Ovary (tissue), 1 donor: ENCODE data around the gene TMEM164.

ENCODE experiments used
- EP300 ChIP-seq: sonication (generic); formaldehyde crosslinking; IDR thresholded peaks from one replicate; pipeline ENCODE4 v1.6.1; 2017; ENCODE audit warnings: antibody characterized with exemption
- POLR2A ChIP-seq: fragments of 450-650 bp; IDR thresholded peaks from one replicate; pipeline ENCODE4 v1.6.1; 2017; ENCODE audit warnings: antibody characterized with exemption, mild to moderate bottlenecking, moderate library complexity

GRCh38 chrX:110081320-110081719, 78.4 kb downstream of the TMEM164 start:
- TF ChIP-seq POLR2A (no peak), EP300 (no peak)
